Prostate gland (tissue), 2 donors: ENCODE data around the gene IMMP2L.

ENCODE experiments used
- POLR2AphosphoS5 ChIP-seq: sonication (generic); formaldehyde crosslinking; IDR thresholded peaks from one replicate; pipeline ENCODE4 v1.6.1; 2017; ENCODE audit warnings: antibody characterized with exemption
- TF ChIP-seq, protein P1 (sequence below), 4 experiments: fragments of 200-600 bp in 2 of 4; fragments of 450-650 bp in 2 of 4; sonication (generic) in 2 of 4; IDR thresholded peaks; 1 replicate in 3 of 4; 2 replicates in 1 of 4; pipeline ENCODE4 v1.5.1; 2016 to 2019; ENCODE audit warnings: antibody characterized with exemption in 4 of 4, mild to moderate bottlenecking in 2 of 4, moderate library complexity in 2 of 4

- TF ChIP-seq, protein P1, sequence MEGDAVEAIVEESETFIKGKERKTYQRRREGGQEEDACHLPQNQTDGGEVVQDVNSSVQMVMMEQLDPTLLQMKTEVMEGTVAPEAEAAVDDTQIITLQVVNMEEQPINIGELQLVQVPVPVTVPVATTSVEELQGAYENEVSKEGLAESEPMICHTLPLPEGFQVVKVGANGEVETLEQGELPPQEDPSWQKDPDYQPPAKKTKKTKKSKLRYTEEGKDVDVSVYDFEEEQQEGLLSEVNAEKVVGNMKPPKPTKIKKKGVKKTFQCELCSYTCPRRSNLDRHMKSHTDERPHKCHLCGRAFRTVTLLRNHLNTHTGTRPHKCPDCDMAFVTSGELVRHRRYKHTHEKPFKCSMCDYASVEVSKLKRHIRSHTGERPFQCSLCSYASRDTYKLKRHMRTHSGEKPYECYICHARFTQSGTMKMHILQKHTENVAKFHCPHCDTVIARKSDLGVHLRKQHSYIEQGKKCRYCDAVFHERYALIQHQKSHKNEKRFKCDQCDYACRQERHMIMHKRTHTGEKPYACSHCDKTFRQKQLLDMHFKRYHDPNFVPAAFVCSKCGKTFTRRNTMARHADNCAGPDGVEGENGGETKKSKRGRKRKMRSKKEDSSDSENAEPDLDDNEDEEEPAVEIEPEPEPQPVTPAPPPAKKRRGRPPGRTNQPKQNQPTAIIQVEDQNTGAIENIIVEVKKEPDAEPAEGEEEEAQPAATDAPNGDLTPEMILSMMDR (IDR thresholded peaks at IDR 0.05): no peak
- TF ChIP-seq POLR2AphosphoS5: no peak
Measured at GRCh38 chr7:110889335-110889734, 673.0 kb downstream of the IMMP2L start.
